Stomach (tissue), 4 donors: ENCODE measurements around the gene NKAIN2.

Experiments used
- CTCF ChIP-seq, 7 experiments: fragments of 450-650 bp in 4 of 7; fragments of 200-600 bp in 3 of 7; sonication (generic) in 3 of 7; IDR thresholded peaks; one replicate each; pipeline ENCODE4 v1.5.1; 2016 to 2019; ENCODE audit warnings: antibody characterized with exemption in 7 of 7, control low read depth in 2 of 7, mild to moderate bottlenecking in 1 of 7
- POLR2A ChIP-seq, 4 donors: fragments of 450-650 bp; IDR thresholded peaks; one replicate each; pipeline ENCODE4 v1.6.1; 2016; ENCODE audit warnings: antibody characterized with exemption in 4 of 4, control low read depth in 2 of 4, mild to moderate bottlenecking in 1 of 4, moderate library complexity in 1 of 4

- TF ChIP-seq POLR2A (IDR thresholded peaks at IDR 0.05): no peak
- TF ChIP-seq CTCF (IDR thresholded peaks at IDR 0.05): no peak
Observed at GRCh38 chr6:124676033-124676432, 872.4 kb downstream of the NKAIN2 start.
